ENCODE data around the gene CRYL1. TPM values are rescaled to one million over a fixed set of nuclear protein-coding genes. Genes with fewer than 3 reads are reported as not detected.

Gene CRYL1
- total and polyA plus RNA-seq, 2 experiments from 2014 or later, result 11.3 to 16.1 TPM

GRCh38 chr13:20408181-20408580 lies 117.5 kb downstream of the CRYL1 start:
- in situ Hi-C loops (cut with MboI), result no loop called here

GRCh38 chr13:20407759-20408158 lies 117.9 kb downstream of the CRYL1 start:
- WGBS, 2 experiments (ENCODE audit: low coverage in 1 of 2, low lambda C conversion rate in 2 of 2, missing lambda C conversion rate in 2 of 2), result 84 to 88% methylated on average over 5 of the region's 5 CpGs
- Histone ChIP-seq H3K4me2 (ENCODE audit: unreplicated experiment) (no peak overlapping the region), H3K9me3 (ENCODE audit: low read depth) (no peaks in the 10 kb centered on the region), H3K79me2 (ENCODE audit: insufficient read depth) (no peaks in the 10 kb centered on the region), H3K9me2 (ENCODE audit: insufficient read depth) (no peaks in the 10 kb centered on the region), H3K27me3 (replicated peaks; ENCODE audit: insufficient read depth) (no peaks in the 10 kb centered on the region), H3K9ac (no peak overlapping the region), H3K36me3 (ENCODE audit: low read depth) (no peaks in the 10 kb centered on the region), H4K20me1 (ENCODE audit: insufficient read depth) (no peaks in the 10 kb centered on the region), H3K4me3 (no peak overlapping the region), H2AFZ (no peak overlapping the region), H3K27ac (no peak overlapping the region), H3F3A (ENCODE audit: insufficient read depth) (no peaks in the 10 kb centered on the region), H3K4me1 (ENCODE audit: insufficient read depth) (peaks cover 2% of the 10 kb centered on the region; the same call in 1 of the 2 replicates)
- no peak for DNase-seq
- TF ChIP-seq EZH2phosphoT487 (IDR thresholded peaks at IDR 0.05; ENCODE audit: insufficient read depth, low read depth), result no peak
- TF ChIP-seq EZH2 (IDR thresholded peaks at IDR 0.05; ENCODE audit: insufficient read depth, poor library complexity, severe bottlenecking), result no peak
- in situ Hi-C loops (cut with MboI), result no loop called here

More at GRCh38 chr13:20408181-20408580, 117.5 kb downstream of the CRYL1 start:
- 74 to 84% methylated on average over 8 of the region's 8 CpGs for WGBS, 2 experiments (ENCODE audit: low coverage in 1 of 2, low lambda C conversion rate in 2 of 2, missing lambda C conversion rate in 2 of 2)
- no peak for DNase-seq
- no peak overlapping the region for H3K4me3 ChIP-seq
- no peaks in the 10 kb centered on the region for H3K9me3 ChIP-seq (ENCODE audit: low read depth)
- H2AFZ ChIP-seq, result no peak overlapping the region
- no peaks in the 10 kb centered on the region for H3K27me3 ChIP-seq (replicated peaks; ENCODE audit: insufficient read depth)
- no peaks in the 10 kb centered on the region for H3K36me3 ChIP-seq (ENCODE audit: low read depth)
- H3K79me2 ChIP-seq (ENCODE audit: insufficient read depth), result no peaks in the 10 kb centered on the region
- H3K27ac ChIP-seq, result no peak overlapping the region
- no peaks in the 10 kb centered on the region for H3K9me2 ChIP-seq (ENCODE audit: insufficient read depth)
- H3K4me1 ChIP-seq (ENCODE audit: insufficient read depth), result no peaks in the 10 kb centered on the region
- no peak overlapping the region for H3K9ac ChIP-seq
- TF ChIP-seq EZH2phosphoT487 (IDR thresholded peaks at IDR 0.05; ENCODE audit: insufficient read depth, low read depth) (no peak), EZH2 (IDR thresholded peaks at IDR 0.05; ENCODE audit: insufficient read depth, poor library complexity, severe bottlenecking) (no peak)
- no peak overlapping the region for H3K4me2 ChIP-seq (ENCODE audit: unreplicated experiment)
- no peaks in the 10 kb centered on the region for H3F3A ChIP-seq (ENCODE audit: insufficient read depth)
- H4K20me1 ChIP-seq (ENCODE audit: insufficient read depth), result no peaks in the 10 kb centered on the region

DNA sequence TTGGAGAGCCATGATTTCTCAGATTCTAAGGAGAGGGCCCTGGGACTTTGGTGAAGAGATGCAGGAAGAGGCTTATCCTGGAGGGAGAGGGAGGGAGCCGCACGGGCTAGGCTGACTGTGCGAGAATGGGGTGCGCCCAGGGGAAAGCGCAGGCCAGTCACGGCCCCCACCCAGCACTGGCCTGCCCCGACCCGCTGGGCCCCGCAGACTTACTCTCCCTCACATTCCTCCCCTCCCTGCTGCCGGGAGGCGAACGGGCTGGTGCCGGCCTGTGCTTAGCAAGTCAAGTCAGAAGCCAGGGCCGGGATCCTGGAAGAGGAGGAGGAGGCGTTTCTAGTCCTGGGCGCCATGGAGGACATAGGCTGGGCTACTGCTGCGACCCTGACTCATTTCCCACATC lies 120.0 kb downstream of the CRYL1 start:
- 86 to 93% methylated on average over 8 to 17 of the region's 17 CpGs for WGBS, 2 experiments (ENCODE audit: low coverage in 1 of 2, low lambda C conversion rate in 2 of 2, missing lambda C conversion rate in 2 of 2)
- Histone ChIP-seq H2AFZ (no peak overlapping the region), H3K9me2 (ENCODE audit: insufficient read depth) (no peaks in the 10 kb centered on the region), H3K9me3 (ENCODE audit: low read depth) (no peaks in the 10 kb centered on the region), H3K27me3 (replicated peaks; ENCODE audit: insufficient read depth) (no peaks in the 10 kb centered on the region), H3K27ac (no peak overlapping the region), H4K20me1 (ENCODE audit: insufficient read depth) (no peaks in the 10 kb centered on the region), H3K9ac (no peak overlapping the region), H3K36me3 (ENCODE audit: low read depth) (no peaks in the 10 kb centered on the region), H3K4me2 (ENCODE audit: unreplicated experiment) (no peak overlapping the region), H3F3A (ENCODE audit: insufficient read depth) (peaks cover 13% of the 10 kb centered on the region), H3K79me2 (ENCODE audit: insufficient read depth) (no peaks in the 10 kb centered on the region), H3K4me3 (no peak overlapping the region), H3K4me1 (ENCODE audit: insufficient read depth) (peaks cover 22% of the 10 kb centered on the region)
- no peak for DNase-seq
- TF ChIP-seq EZH2 (IDR thresholded peaks at IDR 0.05; ENCODE audit: insufficient read depth, poor library complexity, severe bottlenecking) (no peak), EZH2phosphoT487 (IDR thresholded peaks at IDR 0.05; ENCODE audit: insufficient read depth, low read depth) (no peak)
- in situ Hi-C loops (cut with MboI), result no loop called here

DNA sequence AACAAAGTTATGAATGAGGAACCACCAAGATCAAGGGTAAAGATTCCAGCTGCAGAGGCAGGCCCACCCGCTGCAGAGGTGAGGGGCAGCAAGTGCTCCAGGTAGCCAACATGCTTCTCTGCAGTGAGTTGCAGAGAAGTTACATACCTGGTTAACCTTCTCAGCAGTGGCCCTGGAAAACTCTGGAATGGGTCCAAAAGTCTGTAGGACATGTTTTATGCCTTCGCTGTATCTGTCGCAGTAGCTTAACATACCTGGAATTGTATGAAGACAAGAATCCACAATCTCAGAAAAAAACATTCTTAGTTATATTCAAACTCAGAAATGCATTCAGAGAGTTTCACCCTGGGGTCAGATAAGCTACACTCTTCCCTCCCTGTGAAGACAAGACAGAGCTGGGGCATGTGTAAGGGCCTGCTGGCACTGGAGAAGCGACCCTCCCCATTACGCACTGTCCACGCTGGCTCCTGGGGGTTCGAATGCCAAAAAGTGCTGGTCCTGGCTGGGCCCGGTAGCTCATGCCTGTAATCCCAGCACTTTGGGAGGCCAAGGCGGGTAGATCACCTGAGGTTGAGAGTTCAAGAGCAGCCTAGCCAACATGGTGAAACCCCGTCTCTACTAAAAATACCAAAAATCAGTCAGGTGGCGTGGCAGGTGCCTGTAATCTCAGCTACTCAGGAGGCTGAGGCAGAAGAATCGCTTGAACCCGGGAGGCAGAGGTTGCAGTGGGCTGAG lies 121.0 kb downstream of the CRYL1 start:
- Histone ChIP-seq H3K79me2 (ENCODE audit: insufficient read depth) (no peaks in the 10 kb centered on the region), H3K9me3 (ENCODE audit: low read depth) (no peaks in the 10 kb centered on the region), H3K4me2 (ENCODE audit: unreplicated experiment) (no peak overlapping the region), H3K9me2 (ENCODE audit: insufficient read depth) (no peaks in the 10 kb centered on the region), H4K20me1 (ENCODE audit: insufficient read depth) (no peaks in the 10 kb centered on the region), H3K36me3 (ENCODE audit: low read depth) (no peaks in the 10 kb centered on the region), H3K9ac (no peak overlapping the region), H2AFZ (no peak overlapping the region), H3K27me3 (replicated peaks; ENCODE audit: insufficient read depth) (no peaks in the 10 kb centered on the region), H3K4me3 (no peak overlapping the region), H3K27ac (no peak overlapping the region), H3K4me1 (ENCODE audit: insufficient read depth) (peaks cover 25% of the 10 kb centered on the region), H3F3A (ENCODE audit: insufficient read depth) (peaks cover 17% of the 10 kb centered on the region)
- in situ Hi-C loops (cut with MboI), result no loop called here
- DNase-seq, result no peak
- WGBS, 2 experiments (ENCODE audit: low coverage in 1 of 2, low lambda C conversion rate in 2 of 2, missing lambda C conversion rate in 2 of 2), result 93% methylated on average over 13 of the region's 13 CpGs
- TF ChIP-seq EZH2phosphoT487 (IDR thresholded peaks at IDR 0.05; ENCODE audit: insufficient read depth, low read depth), result no peak
- TF ChIP-seq EZH2 (IDR thresholded peaks at IDR 0.05; ENCODE audit: insufficient read depth, poor library complexity, severe bottlenecking), result no peak

Data from GM23248 (cell line).